HepG2 (cell line): ENCODE results near the gene RDH14. TPM values are rescaled to one million over a fixed set of nuclear protein-coding genes. Genes with fewer than 3 reads are reported as not detected.

Experiments
- ATAC-seq: fragments of 200-7000 bp; cut with Tn5 transposase; 3 replicates; pipeline ENCODE4 v1.9.1; 2020; ENCODE audit warnings: mild to moderate bottlenecking, moderate library complexity
- BruUV-seq: library from RNA; stranded (reverse); fragments of 400-500 nt; replicated peaks from 2 replicates; lab custom pipeline; 2021; lab: Mats Ljungman, UMichigan
- CTCF ChIA-PET: fragments of 300-600 bp; formaldehyde crosslinking; extraction: SDS; loops from one replicate; lab custom pipeline; 2021; ENCODE audit warnings: low total read pairs, inconsistent platforms, low intra/inter-chr PET ratio; lab: Yijun Ruan, JAX
- POLR2A ChIA-PET: fragments of 350-600 bp; sonication (Branson Sonifier 250); formaldehyde crosslinking; loops from one replicate; lab custom pipeline; 2020; ENCODE audit warnings: antibody characterized with exemption, inconsistent platforms; lab: Yijun Ruan, JAX
- DNase-seq: peaks from one replicate; pipeline ENCODE4 v3.0.0-alpha.2; 2015; ENCODE audit warnings: low spot score
- FAIRE-seq: peaks from 3 replicates; lab custom pipeline; 2011; peaks lifted over from hg19 to GRCh38; lab: Jason Lieb, UNC
- H2AFZ ChIP-seq: one replicate; pipeline ENCODE4 v1.6.1; 2011; ENCODE audit warnings: low read length, inconsistent platforms
- H3K27ac ChIP-seq: fragments of 300-600 bp; 3 replicates; pipeline ENCODE4 v1.8.0; 2011; ENCODE audit warnings: mixed run types, mild to moderate bottlenecking, mixed read lengths, low read length, inconsistent platforms; ENCODE audit not compliant: insufficient read depth; ENCODE audit errors: extremely low read length
- H3K27me3 ChIP-seq, 2 experiments: fragments of 200-600 bp in 1 of 2; 2 replicates in 1 of 2; 3 replicates in 1 of 2; pipeline versions ENCODE4 v1.6.0 to v1.8.0; 2011; ENCODE audit warnings: low read length in 2 of 2, mild to moderate bottlenecking in 2 of 2, moderate library complexity in 2 of 2, inconsistent platforms in 1 of 2; ENCODE audit not compliant: insufficient read depth in 2 of 2, control insufficient read depth in 1 of 2
- H3K36me3 ChIP-seq, 2 experiments: fragments of 200-600 bp in 1 of 2; replicated peaks in 1 of 2; 2 replicates in 1 of 2; 3 replicates in 1 of 2; pipeline versions ENCODE4 v1.5.1 to v1.8.0; 2011; ENCODE audit warnings: low read length in 2 of 2, inconsistent platforms in 1 of 2; ENCODE audit not compliant: insufficient read depth in 2 of 2, control insufficient read depth in 1 of 2
- H3K4me1 ChIP-seq: 2 replicates; pipeline ENCODE4 v1.5.1; 2012; ENCODE audit warnings: low read length, inconsistent platforms; ENCODE audit not compliant: insufficient read depth
- H3K4me2 ChIP-seq: 2 replicates; pipeline ENCODE4 v1.6.0; 2011; ENCODE audit warnings: low read depth, low read length, inconsistent platforms
- H3K4me3 ChIP-seq, 3 experiments: fragments of 200-600 bp in 1 of 3; sonication (generic), shearing (Covaris generic) in 1 of 3; replicated peaks in 1 of 3; 2 replicates each; pipeline ENCODE4 v1.5.1; 2011 to 2016; ENCODE audit warnings: low read length in 3 of 3, inconsistent platforms in 2 of 3, low read depth in 2 of 3, mild to moderate bottlenecking in 2 of 3, control low read depth in 1 of 3, mixed read lengths in 1 of 3; ENCODE audit not compliant: insufficient read depth in 1 of 3
- H3K79me2 ChIP-seq: one replicate; pipeline ENCODE4 v1.6.1; 2011; ENCODE audit warnings: low read length, inconsistent platforms; ENCODE audit not compliant: insufficient read depth
- H3K9ac ChIP-seq: 2 replicates; pipeline ENCODE4 v1.6.0; 2011; ENCODE audit warnings: mild to moderate bottlenecking, low read depth, low read length, inconsistent platforms; ENCODE audit not compliant: insufficient read depth
- H3K9me3 ChIP-seq: 2 replicates; pipeline ENCODE4 v1.5.1; 2012; ENCODE audit warnings: mild to moderate bottlenecking, low read length
- H4K20me1 ChIP-seq: 2 replicates; pipeline ENCODE4 v1.6.0; 2011; ENCODE audit warnings: inconsistent platforms, mild to moderate bottlenecking, low read length, moderate library complexity; ENCODE audit not compliant: insufficient read depth
- MAFF ChIP-seq: IDR thresholded peaks from 2 replicates; pipeline ENCODE4 v1.6.1; 2011; ENCODE audit warnings: low read depth, low read length, improper control_type of control experiment
- MAFK ChIP-seq, 2 experiments: IDR thresholded peaks in 1 of 2; conservative IDR thresholded peaks in 1 of 2; 2 replicates each; pipeline ENCODE4 v1.6.1; 2011; ENCODE audit warnings: improper control_type of control experiment in 2 of 2, low read length in 2 of 2
- MED13 ChIP-seq: sonication (generic); formaldehyde crosslinking; IDR thresholded peaks from 2 replicates; pipeline ENCODE4 v1.5.0; 2020; ENCODE audit warnings: missing genetic modification reagents
- RBFOX2 ChIP-seq: fragments of 200-400 bp; formaldehyde crosslinking; IDR thresholded peaks from 2 replicates; pipeline ENCODE4 v1.6.1; 2017; ENCODE audit warnings: low read depth, mild to moderate bottlenecking, low read length
- THAP11 ChIP-seq: IDR thresholded peaks from 2 replicates; pipeline ENCODE4 v1.6.1; 2016; ENCODE audit warnings: missing biosample characterization, missing genetic modification reagents
- ZNF879 ChIP-seq: sonication (generic); formaldehyde crosslinking; IDR thresholded peaks from 2 replicates; pipeline ENCODE4 v1.8.1; 2023; ENCODE audit warnings: missing genetic modification reagents
- WGBS: methylation state at CpG from one replicate; pipeline ENCODE4 v1.1.6; 2017; ENCODE audit warnings: low lambda C conversion rate; 5-methylcytosine and 5-hydroxymethylcytosine counted together
- in situ Hi-C: cut with HindIII; loops from 2 replicates; pipeline ENCODE4 v1.10.0; 2017; ENCODE audit warnings: low pct_unique_long_range_greater_than_20kb; ENCODE audit not compliant: extremely low pct_ligation_motif_present
- intact Hi-C: fragments of 100-400 bp; cut with micrococcal nuclease; formaldehyde crosslinking; loops from one replicate; pipeline ENCODE4 v1.10.0; 2022; ENCODE audit not compliant: unreplicated experiment
- polyA plus RNA-seq, 8 experiments: library from polyadenylated mRNA; depleted of rRNA in 3 of 8; stranded (reverse) in 7 of 8; unstranded in 1 of 8; fragments of >200 nt; fragmentation: Illumina TruSeq in 4 of 8; extraction: Trizol in 4 of 8; gene quantifications; 2 replicates each; pipeline versions ENCODE4 v1.2.1 to v1.2.3, GENCODE V29; 2011 to 2016; ENCODE audit warnings: low read depth in 4 of 8, missing spikeins in 1 of 8, mixed read lengths in 1 of 8; ENCODE audit not compliant: insufficient read depth in 1 of 8
- total RNA-seq, 5 experiments: library from RNA; depleted of rRNA; stranded (reverse); fragments of >200 nt; fragmentation: Illumina TruSeq; extraction: Trizol; gene quantifications; 2 replicates each; pipeline ENCODE4 v1.2.3, GENCODE V29; 2016; ENCODE audit warnings: low read depth in 1 of 5
- TF ChIP-seq, protein P1 (sequence below): IDR thresholded peaks from 2 replicates; pipeline ENCODE4 v1.6.1; 2016; ENCODE audit warnings: missing compliant biosample characterization, missing genetic modification reagents, borderline replicate concordance

RDH14 gene
- total and polyA plus RNA-seq, 2 of the 13 experiments (the other 11 are each of a cell fraction or from before 2014, with no cell fraction given): 27.4 to 39.9 TPM

DNA sequence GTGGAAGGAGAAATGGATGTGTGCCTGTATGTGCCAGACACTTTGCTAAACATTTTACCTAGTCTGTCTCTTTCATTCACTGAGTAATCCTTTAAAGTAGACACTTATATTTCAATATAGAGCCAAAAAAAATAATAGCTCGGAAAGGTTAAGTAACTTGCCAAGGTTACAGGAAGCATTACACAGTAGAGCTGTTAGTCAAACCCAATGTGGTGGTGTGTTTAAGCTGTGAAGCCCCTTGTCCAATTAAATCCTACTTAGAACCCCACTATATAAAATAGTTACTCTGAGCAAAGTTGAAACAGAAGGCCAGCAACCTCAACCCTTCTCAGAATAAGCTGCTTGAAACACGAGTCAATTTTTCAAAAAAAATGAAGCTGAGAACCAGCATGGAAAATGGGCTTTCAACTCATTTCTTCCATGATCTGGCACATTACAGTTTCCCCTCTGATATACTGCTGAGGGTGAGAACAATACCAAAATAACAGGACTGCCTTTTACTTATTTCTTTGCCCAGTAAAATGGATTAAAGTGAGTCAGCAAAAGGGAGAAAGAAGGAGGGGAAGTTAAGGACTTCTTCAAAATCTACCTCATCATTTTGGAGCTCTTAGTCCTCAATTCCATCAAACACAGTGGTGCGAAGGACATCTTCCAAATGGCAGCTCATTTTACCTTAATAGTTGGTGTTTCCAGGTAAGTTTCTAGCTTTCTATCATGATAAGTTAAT, 7.9 kb downstream of the RDH14 start:
- no peaks in the 10 kb centered on the region for H3K27me3 ChIP-seq
- H4K20me1 ChIP-seq: no peaks in the 10 kb centered on the region
- no peak overlapping the region for H3K4me2 ChIP-seq
- DNase-seq: no peak
- no peak overlapping the region for H3K4me3 ChIP-seq
- TF ChIP-seq THAP11 (CRISPR knock-in tag): no peak
- no peak for TF ChIP-seq MED13 (CRISPR knock-in tag)
- peak; percentile 35; the same call in 1 of the 2 replicates for TF ChIP-seq MAFF
- peak; percentile 7 to 20; a peak in 1 of 4 replicates for TF ChIP-seq MAFK (conservative IDR thresholded peaks at IDR 0.05 in 1 of 2, IDR thresholded peaks at IDR 0.05 in 1 of 2; ENCODE audit: low read length in 2 of 2)
- TF ChIP-seq, protein P1, sequence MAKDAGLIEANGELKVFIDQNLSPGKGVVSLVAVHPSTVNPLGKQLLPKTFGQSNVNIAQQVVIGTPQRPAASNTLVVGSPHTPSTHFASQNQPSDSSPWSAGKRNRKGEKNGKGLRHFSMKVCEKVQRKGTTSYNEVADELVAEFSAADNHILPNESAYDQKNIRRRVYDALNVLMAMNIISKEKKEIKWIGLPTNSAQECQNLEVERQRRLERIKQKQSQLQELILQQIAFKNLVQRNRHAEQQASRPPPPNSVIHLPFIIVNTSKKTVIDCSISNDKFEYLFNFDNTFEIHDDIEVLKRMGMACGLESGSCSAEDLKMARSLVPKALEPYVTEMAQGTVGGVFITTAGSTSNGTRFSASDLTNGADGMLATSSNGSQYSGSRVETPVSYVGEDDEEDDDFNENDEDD (CRISPR knock-in tag): no peak
- TF ChIP-seq RBFOX2: no peak
- TF ChIP-seq ZNF879: no peak
- no peaks in the 10 kb centered on the region for H3K9me3 ChIP-seq
- in situ Hi-C loops: no loop called here
- peaks cover 3 to 7% of the 10 kb centered on the region in 2 experiments; a peak in 3 of 5 replicates for H3K36me3 ChIP-seq
- no peak for ATAC-seq
- BruUV-seq: no TSS peak
- intact Hi-C loops: no loop called here
- H3K9ac ChIP-seq: no peak overlapping the region
- peaks cover under 1% of the 10 kb centered on the region; the same call in 1 of the 2 replicates for H3K4me1 ChIP-seq
- FAIRE-seq: no peak
- 96% methylated on average over 3 of the region's 3 CpGs for WGBS
- ChIA-PET CTCF (no interaction called here), POLR2A (interaction anchor here (2.3 kb wide), 1 partner anchor 8 kb away, joined by 10 read pairs; the partner anchor contains the start of gene RDH14)
- H3K79me2 ChIP-seq: no peaks in the 10 kb centered on the region
- no peak overlapping the region for H3K27ac ChIP-seq
- no peak overlapping the region for H2AFZ ChIP-seq
